GM21423 (cell line): Measurements from ENCODE around the gene GLTP.
A peak's percentile ranks its signal among the peaks of the same experiment; 100 is the strongest.

Experiments used
- ATAC-seq: cut with Tn5 transposase; IDR thresholded peaks from one replicate; pipeline ENCODE4 v1.9.1; 2021; ENCODE audit warnings: mild to moderate bottlenecking, moderate library complexity; ENCODE audit not compliant: unreplicated experiment

GLTP gene

DNA sequence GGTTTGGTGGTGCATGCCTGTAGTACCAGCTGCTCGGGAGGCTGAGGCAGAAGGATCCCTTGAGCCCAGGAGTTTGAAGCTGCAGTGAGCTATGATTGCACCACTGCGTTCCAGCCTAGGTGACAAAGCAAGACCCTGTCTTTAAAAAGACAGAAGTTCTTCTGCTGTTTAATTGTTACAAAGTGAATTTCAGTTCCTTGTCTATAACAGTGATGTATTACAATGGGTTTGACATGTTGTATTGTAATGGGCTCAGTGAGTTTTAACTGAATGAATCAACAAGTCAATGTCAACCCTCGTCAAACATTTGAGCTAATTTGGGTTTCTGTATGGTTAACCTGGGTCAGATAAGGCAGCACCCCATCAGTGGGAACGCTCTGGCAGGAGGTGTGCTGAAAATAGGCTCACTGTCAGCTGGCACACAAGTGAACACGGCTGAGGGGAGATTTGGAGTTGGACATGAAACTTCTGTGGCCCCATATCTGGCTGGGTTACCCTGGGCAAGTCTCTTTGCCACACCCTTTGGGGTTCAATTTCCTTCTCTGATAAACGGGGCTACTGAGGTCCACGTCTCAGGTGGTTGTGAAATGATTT, 33.1 kb downstream of the GLTP start:
- no peak for ATAC-seq

DNA sequence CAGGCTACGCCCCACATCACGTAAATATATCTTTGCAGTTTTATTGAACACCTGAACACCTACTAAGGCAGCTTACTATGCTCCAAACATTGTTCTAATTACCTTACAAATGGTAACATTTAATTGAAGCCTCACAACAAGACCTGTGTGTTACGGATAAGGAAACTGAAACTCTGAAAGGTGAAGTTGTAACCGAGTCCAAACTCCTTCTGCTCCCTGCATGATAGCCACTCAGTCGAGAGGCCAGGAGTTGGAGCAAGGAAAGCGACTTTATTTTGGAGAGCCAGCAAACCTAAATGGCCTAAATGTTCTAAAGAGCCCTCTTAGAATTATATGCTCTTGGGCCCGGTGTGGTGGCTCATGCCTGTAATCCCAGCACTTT, 34.5 kb downstream of the GLTP start:
- no peak for ATAC-seq

DNA sequence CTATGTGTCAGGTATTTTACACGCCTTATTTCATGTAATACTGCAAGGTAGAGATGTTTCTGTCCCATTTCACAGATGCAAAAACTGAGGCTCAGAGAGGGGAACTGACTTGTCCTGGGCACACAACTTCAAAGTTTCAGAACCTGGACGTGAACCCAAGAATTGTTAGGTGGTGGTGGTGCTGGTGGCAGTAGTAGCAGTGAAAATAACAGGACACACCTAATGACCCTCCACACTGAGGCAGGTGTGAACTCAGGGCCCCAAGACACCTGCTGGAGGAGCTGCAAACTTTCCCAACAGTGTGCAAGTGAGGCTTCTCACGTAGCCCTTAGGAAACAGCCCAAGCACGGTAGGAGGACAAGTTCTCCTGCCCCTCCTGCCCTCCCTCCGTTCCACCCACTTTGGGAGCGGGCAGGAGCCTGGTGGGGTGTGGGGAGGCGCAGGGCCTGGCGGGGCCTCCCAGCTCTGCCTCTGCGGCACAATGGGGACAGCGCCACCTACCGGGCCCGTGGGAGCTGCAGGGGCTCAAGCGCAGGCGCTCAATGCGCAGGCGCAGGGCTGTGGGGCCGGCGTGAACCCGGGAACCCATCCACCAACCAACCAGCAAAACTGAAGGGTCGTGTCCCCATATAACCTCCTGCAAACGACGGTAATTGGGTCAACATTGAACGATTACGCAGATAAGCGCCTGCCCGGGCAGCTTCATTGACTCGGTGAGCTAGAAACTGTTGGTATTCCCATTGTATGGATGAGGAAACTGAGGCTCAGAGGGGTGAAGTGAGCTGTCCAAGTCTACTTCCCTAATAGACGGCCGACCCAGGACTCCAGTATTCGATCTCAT, 35.1 kb downstream of the GLTP start:
- ATAC-seq: peak; percentile 96

DNA sequence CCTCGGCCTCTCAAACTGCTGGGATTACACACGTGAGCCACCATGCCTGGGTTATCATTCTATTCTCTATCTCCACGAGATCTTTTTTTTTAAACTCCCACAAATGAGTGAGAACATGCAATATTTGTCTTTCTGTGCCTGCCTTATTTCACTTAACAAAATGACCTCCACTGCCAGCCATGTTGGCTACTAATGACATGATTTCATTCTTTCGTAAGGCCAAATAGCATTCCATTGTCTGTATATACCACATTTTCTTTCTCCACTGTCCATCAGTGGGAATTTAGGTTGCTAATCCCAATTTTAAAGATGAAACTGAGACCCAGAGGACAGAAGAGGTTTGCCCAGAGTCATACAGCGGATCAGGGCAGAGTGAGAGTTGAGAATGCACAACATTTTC, 36.2 kb downstream of the GLTP start:
- ATAC-seq: no peak

DNA sequence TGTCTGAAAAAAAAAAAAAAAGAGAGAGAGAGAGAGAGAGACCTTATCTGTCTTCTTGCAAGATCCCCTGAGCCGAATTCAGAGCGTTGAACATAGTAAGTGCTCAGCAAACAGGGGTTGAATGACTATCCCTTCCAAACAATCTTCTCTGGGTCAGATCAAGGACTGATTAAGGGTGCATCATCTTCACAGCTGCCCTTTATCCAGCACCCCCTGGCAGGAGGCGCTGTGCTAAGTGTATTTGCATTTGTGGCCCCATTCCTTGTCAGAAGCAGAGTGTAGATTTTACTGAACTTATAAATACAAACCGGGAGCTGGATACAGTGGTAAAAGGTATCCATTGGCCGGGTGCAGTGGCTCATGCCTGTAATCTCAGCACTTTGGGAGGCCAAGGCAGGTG, 38.3 kb downstream of the GLTP start:
- ATAC-seq: no peak

DNA sequence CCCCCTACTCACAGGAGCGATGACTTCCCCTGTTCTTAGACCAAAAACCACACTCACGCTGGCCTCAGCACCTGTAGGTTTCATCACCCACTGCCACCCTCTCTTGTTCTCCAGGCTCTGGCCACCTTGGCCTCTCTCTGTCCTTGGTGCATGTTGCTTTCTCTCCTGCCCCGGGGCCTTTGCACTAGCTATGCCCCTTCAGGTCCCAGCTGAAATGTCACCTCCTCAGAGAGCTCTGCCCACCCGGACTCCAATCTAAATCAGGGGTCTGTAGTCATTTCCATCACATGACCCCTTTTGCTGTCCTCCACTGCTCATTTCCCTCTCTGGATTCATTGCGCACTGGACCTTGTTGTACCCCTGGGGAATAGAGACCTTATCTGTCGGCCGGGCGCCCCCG, 39.0 kb downstream of the GLTP start:
- ATAC-seq: no peak

DNA sequence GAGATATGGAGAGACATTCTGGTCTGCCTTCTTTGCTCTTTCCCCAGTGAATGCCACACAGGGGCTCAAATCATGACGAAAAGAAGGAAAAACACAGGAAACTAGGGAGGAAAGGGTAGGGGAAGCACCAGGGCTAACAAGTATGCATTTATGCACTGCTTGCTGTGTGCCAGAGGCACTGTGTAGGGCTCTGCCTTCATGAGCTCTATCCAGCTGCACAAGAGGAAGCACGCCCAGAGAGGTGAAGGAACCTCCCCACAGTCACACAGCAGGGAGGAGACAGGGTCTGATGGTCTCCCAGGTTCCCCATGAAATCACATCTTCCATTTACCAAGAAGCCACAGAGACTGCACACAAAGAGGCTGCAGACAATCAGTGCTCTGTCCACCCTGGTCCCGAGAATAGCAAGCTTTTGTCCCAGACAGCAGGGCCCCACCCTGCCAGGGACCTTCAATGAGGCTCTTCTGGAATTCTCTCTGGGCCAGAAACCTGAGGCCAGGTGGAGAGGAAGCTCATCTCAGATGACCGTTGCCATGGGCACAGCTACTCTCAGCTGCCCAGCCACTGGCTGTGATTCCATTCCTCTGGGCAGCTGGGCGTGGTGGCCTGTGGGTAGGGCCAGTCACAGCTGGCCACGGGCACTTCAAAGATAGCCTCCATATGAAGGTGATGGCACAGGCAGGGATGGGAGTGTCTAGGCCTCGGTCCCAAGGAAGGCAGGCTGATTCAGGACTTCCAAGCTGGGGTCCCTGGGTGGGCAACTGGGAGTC, 39.9 kb downstream of the GLTP start:
- no peak for ATAC-seq

DNA sequence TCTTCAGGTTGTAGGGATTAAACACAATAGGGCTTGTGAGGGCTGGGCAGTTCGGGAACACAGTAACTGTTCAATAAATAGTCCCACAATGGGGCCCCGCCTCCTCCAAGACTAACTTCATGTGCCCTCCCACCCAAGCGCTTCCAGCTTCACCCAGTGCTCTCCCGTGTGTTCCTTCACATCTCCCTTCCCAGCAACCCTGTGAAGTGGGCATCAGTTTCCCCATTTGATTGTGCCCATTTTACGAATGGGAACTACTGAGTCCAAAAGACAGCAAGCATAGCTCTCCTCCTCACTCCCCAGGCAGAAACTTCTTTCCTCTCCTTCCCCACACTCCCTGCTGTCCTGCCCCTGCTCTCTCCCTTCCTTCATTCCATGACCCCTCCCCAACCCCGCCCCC, 40.9 kb downstream of the GLTP start:
- no peak for ATAC-seq

DNA sequence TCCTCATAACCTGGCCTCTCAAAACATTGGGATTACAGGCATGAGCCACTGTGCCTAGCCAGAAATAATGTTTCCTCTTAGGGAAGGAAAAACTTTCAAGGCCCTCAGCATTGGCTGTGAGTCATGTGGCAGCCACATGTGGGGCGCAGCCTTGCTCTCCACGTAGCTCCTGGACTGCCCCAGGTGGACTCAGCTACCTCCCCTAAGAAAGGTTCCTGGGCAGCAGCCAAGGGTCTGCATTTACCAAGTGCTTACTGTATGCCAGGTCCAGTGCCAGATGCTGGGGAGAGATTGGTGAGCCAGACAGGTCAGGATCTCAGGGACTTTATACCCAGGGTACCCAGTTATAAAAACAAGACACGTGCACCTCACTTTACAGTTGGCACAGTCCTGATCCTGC, 43.4 kb downstream of the GLTP start:
- no peak for ATAC-seq

DNA sequence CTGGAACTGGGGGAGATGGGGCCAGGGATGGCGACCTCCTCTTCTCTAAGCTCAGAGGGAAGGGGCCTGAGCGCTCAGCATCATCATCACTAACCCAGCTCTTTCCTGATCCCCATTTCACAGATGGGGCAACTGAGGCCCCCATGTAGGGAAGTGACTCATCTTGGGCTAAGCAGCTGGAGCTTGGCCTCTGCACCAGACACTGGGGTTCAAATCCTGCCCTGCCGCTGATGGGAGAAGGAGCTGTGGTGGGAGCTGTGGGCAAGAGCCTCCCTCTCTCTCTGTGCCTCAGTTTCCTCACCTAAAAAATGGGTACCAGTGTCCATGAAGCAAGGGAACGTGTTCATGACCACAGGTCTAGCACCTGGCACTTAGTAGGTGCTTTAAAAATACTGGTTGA, 44.5 kb downstream of the GLTP start:
- ATAC-seq: no peak

DNA sequence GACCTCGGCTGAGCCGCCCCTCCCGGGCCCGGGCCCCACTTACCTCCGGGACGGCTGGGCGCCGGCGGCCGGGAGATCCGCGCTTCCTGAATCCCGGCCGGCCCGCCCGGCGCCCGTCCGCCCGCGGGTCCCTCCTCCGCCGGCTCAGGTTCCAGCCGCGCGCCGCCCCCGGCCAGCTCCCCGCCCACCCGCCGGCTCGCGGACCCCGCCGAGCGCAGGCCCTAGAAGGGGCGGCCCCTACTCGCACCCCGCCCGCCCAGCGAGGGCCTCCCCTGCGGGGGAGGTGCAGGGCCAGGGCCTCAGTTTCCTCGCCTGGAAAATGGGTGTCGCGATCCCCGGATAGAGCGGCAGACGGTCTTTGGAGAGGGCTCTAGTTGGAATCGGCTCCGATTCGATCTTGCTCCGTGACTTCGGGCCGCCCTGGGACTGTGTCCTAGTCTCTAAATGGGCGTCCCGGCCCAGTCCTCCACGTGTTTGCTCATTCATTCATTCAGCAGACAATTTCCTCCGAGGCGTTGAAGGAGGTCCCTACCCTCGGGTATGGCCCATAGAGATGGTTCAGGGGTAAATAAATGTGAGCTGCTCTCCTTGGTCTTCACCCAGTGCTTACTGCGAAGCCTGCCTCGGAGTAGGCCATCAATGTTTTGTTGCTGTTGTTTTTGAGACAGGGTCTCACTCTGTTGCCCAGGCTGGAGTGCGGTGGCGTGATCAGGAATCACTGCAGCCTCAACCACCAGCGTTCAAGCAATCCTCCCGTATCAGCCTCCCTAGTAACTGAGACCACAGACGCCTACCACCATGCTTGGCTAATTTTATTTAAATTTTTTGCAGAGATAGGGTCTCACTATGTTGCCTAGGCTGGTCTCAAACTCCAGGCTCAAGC, 46.8 kb downstream of the GLTP start, which contains the start of gene TRPV4:
Gene TRPV4, minus strand, starts transcription at position 92 of the 883 bp plus-strand sequence. CDS start 18,602 bp downstream, outside the sequence.
- ATAC-seq: no peak

DNA sequence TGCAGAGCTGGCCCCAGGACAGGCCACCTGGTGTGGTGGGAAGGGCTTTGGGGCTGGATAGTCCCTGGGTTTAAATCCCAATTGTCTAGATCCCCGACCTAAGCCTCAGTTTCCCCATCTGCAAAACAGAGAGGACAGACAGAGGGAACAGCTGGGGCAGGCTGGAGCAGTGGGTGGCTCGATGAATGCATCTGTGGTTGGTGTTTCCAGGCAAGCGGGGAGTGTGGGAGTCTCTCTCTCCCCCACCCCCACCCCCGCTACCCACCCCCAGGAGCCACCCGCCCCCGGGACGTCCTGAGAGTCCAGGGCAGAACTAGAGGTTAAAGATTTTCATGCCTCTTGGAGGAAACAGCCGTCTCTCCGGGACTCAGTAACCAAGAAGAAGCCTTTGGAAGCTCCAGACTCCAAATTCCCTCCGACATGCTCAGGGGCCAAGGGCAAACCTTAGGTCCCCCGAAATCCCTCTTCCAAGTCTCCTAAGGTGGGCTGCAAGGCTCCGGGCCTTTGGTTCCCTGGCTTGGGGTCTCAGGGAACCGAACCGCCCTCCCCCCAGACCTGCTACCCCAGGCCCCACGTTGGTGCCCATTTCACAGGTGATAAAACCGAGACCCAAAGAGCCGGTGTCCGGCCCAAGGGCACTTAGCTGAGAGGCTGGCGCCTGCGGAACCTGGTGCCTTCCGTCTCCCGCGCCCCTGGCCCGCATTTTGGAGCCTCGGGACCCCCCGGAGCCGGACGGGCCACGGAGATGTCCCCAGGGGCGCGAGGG, 47.6 kb downstream of the GLTP start:
- no peak for ATAC-seq

DNA sequence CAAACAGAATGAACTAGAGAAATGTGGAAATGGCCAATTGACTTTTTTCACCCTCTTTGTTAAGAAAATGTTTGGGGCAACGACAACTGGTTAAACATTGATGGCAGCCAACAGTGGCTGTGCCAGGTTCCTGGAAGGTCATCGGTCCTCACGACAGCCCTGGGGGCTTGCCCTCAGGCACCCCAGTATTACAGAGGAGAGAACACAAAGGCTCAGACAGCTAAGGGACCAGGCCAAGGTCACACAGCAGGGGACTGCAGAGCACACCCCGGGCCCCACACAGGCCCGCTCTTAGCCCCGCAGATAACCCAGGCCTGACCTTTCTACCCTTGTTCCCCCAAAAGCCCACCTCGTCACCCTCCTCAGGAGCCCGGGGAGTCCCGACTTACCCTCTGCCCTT, 48.4 kb downstream of the GLTP start:
- ATAC-seq: no peak

DNA sequence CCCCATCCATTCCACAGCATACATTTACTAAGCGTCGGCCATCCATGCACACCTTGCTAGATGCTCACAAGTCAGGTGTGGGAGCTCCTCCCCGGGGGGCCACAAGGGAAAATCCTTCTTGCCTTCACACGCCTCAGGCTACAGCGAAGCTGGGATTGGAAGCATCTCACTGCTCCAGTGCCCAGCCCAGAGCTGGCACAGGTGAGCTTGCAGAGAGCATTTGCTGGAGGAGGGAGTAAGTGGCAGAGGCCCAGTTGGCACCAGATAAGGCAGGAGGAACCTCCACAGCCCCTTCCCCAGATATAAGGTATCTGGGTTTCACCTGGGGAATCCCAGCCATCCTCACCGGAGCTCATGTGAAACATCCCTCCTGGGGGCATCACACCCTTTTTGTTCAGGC, 49.0 kb downstream of the GLTP start:
- no peak for ATAC-seq

DNA sequence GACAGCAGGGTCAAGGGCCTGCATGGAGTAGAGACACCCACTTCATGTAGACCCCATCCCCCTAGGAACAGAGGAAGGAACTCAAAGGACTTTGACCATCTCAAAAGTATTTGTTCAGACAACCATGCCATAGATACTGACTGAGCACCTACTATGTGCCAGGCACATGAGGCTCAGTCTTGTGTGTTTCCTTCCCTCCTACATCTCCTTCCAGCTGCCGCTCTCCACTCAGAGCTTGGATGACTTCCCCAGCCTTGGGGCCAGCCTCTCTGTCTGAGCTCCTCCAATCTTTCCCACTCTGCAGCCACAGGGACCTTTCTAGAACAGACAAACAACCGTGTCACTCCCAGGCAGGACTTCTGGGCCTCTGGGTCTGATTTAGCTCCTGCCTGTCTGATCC, 49.6 kb downstream of the GLTP start:
- ATAC-seq: no peak

DNA sequence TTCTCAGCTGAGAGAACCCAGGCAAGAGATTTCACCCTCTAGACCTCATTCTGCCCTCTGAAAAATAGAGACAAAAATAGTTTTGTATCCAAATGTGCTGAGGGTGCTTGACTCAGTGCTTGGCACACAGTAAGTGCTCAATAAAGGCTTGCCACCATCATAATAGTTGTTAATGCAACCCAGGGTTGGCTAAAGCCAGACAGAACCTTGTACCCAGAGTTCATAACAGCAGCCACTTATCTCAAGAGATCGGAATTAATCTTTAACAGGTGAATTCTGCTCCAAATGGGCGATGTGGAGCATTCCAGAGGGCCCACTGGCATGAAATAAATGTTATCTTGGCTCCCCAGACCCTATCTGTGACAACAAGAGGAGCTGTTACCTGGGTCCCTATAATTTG, 50.1 kb downstream of the GLTP start:
- no peak for ATAC-seq

DNA sequence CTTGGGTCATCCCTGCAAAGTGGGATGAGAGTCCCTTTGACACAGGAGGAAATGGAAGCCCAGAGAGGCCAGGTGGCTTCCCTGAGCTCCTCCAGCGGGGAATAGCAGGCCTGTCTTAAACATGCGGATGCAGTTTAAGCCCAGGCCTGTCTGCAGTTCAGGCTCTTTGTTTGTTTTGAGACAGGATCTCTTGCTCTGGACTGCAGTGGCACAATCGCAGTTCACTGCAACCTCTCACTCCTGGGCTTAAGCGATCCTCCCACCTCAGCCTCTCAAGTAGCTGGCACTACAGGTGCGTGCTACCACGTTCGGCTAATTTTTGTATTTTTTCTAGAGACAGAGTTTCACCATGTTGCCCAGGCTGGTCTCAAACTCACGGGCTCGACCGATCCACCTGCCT, 50.7 kb downstream of the GLTP start:
- ATAC-seq: no peak

DNA sequence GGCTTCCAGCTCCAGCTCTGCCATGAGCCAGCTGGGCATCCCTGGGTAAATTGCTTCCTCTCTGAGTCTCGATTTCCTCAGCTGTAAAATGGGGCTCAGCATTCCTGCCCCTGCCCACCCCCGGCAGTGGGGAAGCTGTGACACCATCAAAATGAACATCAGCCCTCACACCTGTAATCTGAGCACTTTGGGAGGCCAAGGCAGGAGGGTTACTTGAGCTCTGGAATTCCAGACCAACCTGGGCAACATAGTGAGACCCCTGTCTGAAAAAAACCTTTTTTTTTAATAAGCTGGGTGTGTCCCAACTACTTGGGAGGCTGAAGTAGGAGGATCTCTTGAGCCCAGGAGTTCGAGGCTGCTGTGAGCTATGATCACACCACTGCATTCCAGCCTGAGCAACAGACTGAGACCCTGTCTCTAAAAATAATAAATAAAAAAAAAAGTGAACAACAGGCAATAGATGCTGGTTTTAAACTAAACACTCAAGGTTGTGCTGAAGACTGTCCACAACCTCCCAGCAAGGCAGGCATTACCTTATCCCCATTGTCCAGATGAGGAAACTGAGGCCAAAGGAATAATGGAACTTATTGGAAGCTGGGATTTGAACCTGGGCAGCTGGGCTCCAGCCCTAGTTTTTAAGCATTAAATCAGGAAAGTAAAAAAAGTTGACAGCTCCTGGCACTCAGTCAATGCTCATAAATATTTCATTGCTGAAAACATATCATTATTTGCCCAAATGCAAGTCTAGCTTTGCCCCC, 51.4 kb downstream of the GLTP start:
- ATAC-seq: no peak
